ENCODE data around the gene FOXO6. TPM values are rescaled to one million over a fixed set of nuclear protein-coding genes. Genes with fewer than 3 reads are reported as not detected.

The FOXO6 gene
- total RNA-seq, 1 donor from 2014 or later = 0.11 TPM

GRCh38 chr1:41368801-41369200, 7.6 kb downstream of the FOXO6 start:
- intact Hi-C loops (cut with micrococcal nuclease) = no loop called here
- Mint-ChIP-seq H3K36me3 (ENCODE audit: low read depth) (no peaks in the 10 kb centered on the region), H3K4me1 (ENCODE audit: low read depth) (no peaks in the 10 kb centered on the region), H3K27ac (no peak overlapping the region), H3K4me3 (ENCODE audit: low read depth) (no peak overlapping the region), H3K27me3 (ENCODE audit: low read depth) (peaks cover 51% of the 10 kb centered on the region), H3K9me3 (no peaks in the 10 kb centered on the region)
- DNase-seq (ENCODE audit: low spot score) = no peak

- Mint-ChIP-seq H3K27me3 (ENCODE audit: low read depth) (peaks cover 47% of the 10 kb centered on the region), H3K4me3 (ENCODE audit: low read depth) (no peak overlapping the region), H3K9me3 (no peaks in the 10 kb centered on the region), H3K4me1 (ENCODE audit: low read depth) (no peaks in the 10 kb centered on the region), H3K27ac (no peak overlapping the region), H3K36me3 (ENCODE audit: low read depth) (no peaks in the 10 kb centered on the region)
- no peak for DNase-seq (ENCODE audit: low spot score)
- intact Hi-C loops (cut with micrococcal nuclease) = no loop called here
Observed at GRCh38 chr1:41369531-41369930, 8.3 kb downstream of the FOXO6 start.

GRCh38 chr1:41370225-41370624, 9.0 kb downstream of the FOXO6 start:
- no peak for DNase-seq (ENCODE audit: low spot score)
- Mint-ChIP-seq H3K4me3 (ENCODE audit: low read depth) (no peak overlapping the region), H3K36me3 (ENCODE audit: low read depth) (no peaks in the 10 kb centered on the region), H3K27me3 (ENCODE audit: low read depth) (peaks cover 40% of the 10 kb centered on the region), H3K4me1 (ENCODE audit: low read depth) (no peaks in the 10 kb centered on the region), H3K9me3 (no peaks in the 10 kb centered on the region), H3K27ac (no peak overlapping the region)
- intact Hi-C loops (cut with micrococcal nuclease) = no loop called here

- Mint-ChIP-seq H3K36me3 (ENCODE audit: low read depth) (no peaks in the 10 kb centered on the region), H3K27ac (no peak overlapping the region), H3K27me3 (ENCODE audit: low read depth) (peaks cover 37% of the 10 kb centered on the region), H3K9me3 (no peaks in the 10 kb centered on the region), H3K4me1 (ENCODE audit: low read depth) (no peaks in the 10 kb centered on the region), H3K4me3 (ENCODE audit: low read depth) (no peak overlapping the region)
- intact Hi-C loops (cut with micrococcal nuclease) = no loop called here
- no peak for DNase-seq (ENCODE audit: low spot score)
Observed at GRCh38 chr1:41370756-41371420, 9.7 kb downstream of the FOXO6 start.

- intact Hi-C loops (cut with micrococcal nuclease) = no loop called here
- DNase-seq (ENCODE audit: low spot score) = no peak
- no peaks in the 10 kb centered on the region for H3K4me1 Mint-ChIP-seq (ENCODE audit: low read depth)
Observed at GRCh38 chr1:41371630-41372599, 10.7 kb downstream of the FOXO6 start.

GRCh38 chr1:41372600-41372993, 11.4 kb downstream of the FOXO6 start:
- H3K27ac Mint-ChIP-seq = no peak overlapping the region
- H3K27me3 Mint-ChIP-seq (ENCODE audit: low read depth) = peaks cover 32% of the 10 kb centered on the region
- no peaks in the 10 kb centered on the region for H3K4me1 Mint-ChIP-seq (ENCODE audit: low read depth)
- intact Hi-C loops (cut with micrococcal nuclease) = no loop called here
- H3K36me3 Mint-ChIP-seq (ENCODE audit: low read depth) = no peaks in the 10 kb centered on the region
- no peak overlapping the region for H3K4me3 Mint-ChIP-seq (ENCODE audit: low read depth)
- DNase-seq (ENCODE audit: low spot score) = no peak
- no peaks in the 10 kb centered on the region for H3K9me3 Mint-ChIP-seq

More at GRCh38 chr1:41371630-41372599, 10.7 kb downstream of the FOXO6 start:
- Mint-ChIP-seq H3K36me3 (ENCODE audit: low read depth) (no peaks in the 10 kb centered on the region), H3K27ac (no peak overlapping the region), H3K27me3 (ENCODE audit: low read depth) (peaks cover 39% of the 10 kb centered on the region), H3K9me3 (no peaks in the 10 kb centered on the region), H3K4me3 (ENCODE audit: low read depth) (no peak overlapping the region)

GRCh38 chr1:41373373-41373772, 12.1 kb downstream of the FOXO6 start:
- Mint-ChIP-seq H3K9me3 (no peaks in the 10 kb centered on the region), H3K4me3 (ENCODE audit: low read depth) (no peak overlapping the region), H3K27me3 (ENCODE audit: low read depth) (peaks cover 30% of the 10 kb centered on the region), H3K27ac (no peak overlapping the region), H3K36me3 (ENCODE audit: low read depth) (no peaks in the 10 kb centered on the region), H3K4me1 (ENCODE audit: low read depth) (no peaks in the 10 kb centered on the region)
- intact Hi-C loops (cut with micrococcal nuclease) = no loop called here
- no peak for DNase-seq (ENCODE audit: low spot score)

GRCh38 chr1:41374711-41375110, 13.5 kb downstream of the FOXO6 start:
- DNase-seq (ENCODE audit: low spot score) = no peak
- no peak overlapping the region for H3K27ac Mint-ChIP-seq
- intact Hi-C loops (cut with micrococcal nuclease) = no loop called here

GRCh38 chr1:41377397-41377796, 16.2 kb downstream of the FOXO6 start:
- no peaks in the 10 kb centered on the region for H3K9me3 Mint-ChIP-seq
- intact Hi-C loops (cut with micrococcal nuclease) = no loop called here
- no peak overlapping the region for H3K27ac Mint-ChIP-seq
- no peaks in the 10 kb centered on the region for H3K36me3 Mint-ChIP-seq (ENCODE audit: low read depth)
- H3K4me1 Mint-ChIP-seq (ENCODE audit: low read depth) = no peaks in the 10 kb centered on the region
- H3K4me3 Mint-ChIP-seq (ENCODE audit: low read depth) = no peak overlapping the region
- H3K27me3 Mint-ChIP-seq (ENCODE audit: low read depth) = peaks cover 38% of the 10 kb centered on the region
- no peak for DNase-seq (ENCODE audit: low spot score)

More at GRCh38 chr1:41374711-41375110, 13.5 kb downstream of the FOXO6 start:
- H3K27me3 Mint-ChIP-seq (ENCODE audit: low read depth) = peaks cover 29% of the 10 kb centered on the region
- H3K4me3 Mint-ChIP-seq (ENCODE audit: low read depth) = no peak overlapping the region
- no peaks in the 10 kb centered on the region for H3K4me1 Mint-ChIP-seq (ENCODE audit: low read depth)
- no peaks in the 10 kb centered on the region for H3K9me3 Mint-ChIP-seq
- H3K36me3 Mint-ChIP-seq (ENCODE audit: low read depth) = no peaks in the 10 kb centered on the region

- Mint-ChIP-seq H3K27ac (no peak overlapping the region), H3K36me3 (ENCODE audit: low read depth) (no peaks in the 10 kb centered on the region), H3K9me3 (no peaks in the 10 kb centered on the region), H3K4me3 (ENCODE audit: low read depth) (no peak overlapping the region), H3K4me1 (ENCODE audit: low read depth) (peaks cover 2% of the 10 kb centered on the region), H3K27me3 (ENCODE audit: low read depth) (peaks cover 41% of the 10 kb centered on the region)
- intact Hi-C loops (cut with micrococcal nuclease) = no loop called here
- no peak for DNase-seq (ENCODE audit: low spot score)
Observed at GRCh38 chr1:41378222-41378621, 17.0 kb downstream of the FOXO6 start.

- intact Hi-C loops (cut with micrococcal nuclease) = no loop called here
- H3K36me3 Mint-ChIP-seq (ENCODE audit: low read depth) = no peaks in the 10 kb centered on the region
- H3K4me3 Mint-ChIP-seq (ENCODE audit: low read depth) = no peak overlapping the region
- no peak for DNase-seq (ENCODE audit: low spot score)
- peaks cover 7% of the 10 kb centered on the region for H3K4me1 Mint-ChIP-seq (ENCODE audit: low read depth)
- peaks cover 49% of the 10 kb centered on the region for H3K27me3 Mint-ChIP-seq (ENCODE audit: low read depth)
- no peak overlapping the region for H3K27ac Mint-ChIP-seq
- H3K9me3 Mint-ChIP-seq = no peaks in the 10 kb centered on the region
Observed at GRCh38 chr1:41378999-41379737, 17.9 kb downstream of the FOXO6 start.

- Mint-ChIP-seq H3K27ac (no peak overlapping the region), H3K36me3 (ENCODE audit: low read depth) (no peaks in the 10 kb centered on the region), H3K27me3 (ENCODE audit: low read depth) (peaks cover 55% of the 10 kb centered on the region), H3K4me1 (ENCODE audit: low read depth) (peaks cover 7% of the 10 kb centered on the region), H3K9me3 (no peaks in the 10 kb centered on the region), H3K4me3 (ENCODE audit: low read depth) (no peak overlapping the region)
- no peak for DNase-seq (ENCODE audit: low spot score)
- intact Hi-C loops (cut with micrococcal nuclease) = loop anchor here (2.0 kb wide), 1 partner anchor 13 kb away; no protein-coding TSS in a partner anchor
Observed at GRCh38 chr1:41379738-41380130, 18.5 kb downstream of the FOXO6 start.

All from activated T-helper 2 cell treated with anti-CD3 and anti-CD28 coated beads, Interferon-gamma antibody, Interleukin-2, Interleukin-4, amounts not matched to agents 10 μg/mL and 5 μg/mL and 100 μg/mL, durations not matched to agents 14 hours and 24 hours and 36 hours (primary cell).